Measurements from ENCODE around the gene ARFGAP3. TPM values are rescaled to one million over a fixed set of nuclear protein-coding genes. Genes with fewer than 3 reads are reported as not detected.
A peak's percentile ranks its signal among the peaks of the same experiment; 100 is the strongest.

ARFGAP3 gene
- total and polyA plus RNA-seq, 2 experiments from 2014 or later = 53.7 to 89.5 TPM

DNA sequence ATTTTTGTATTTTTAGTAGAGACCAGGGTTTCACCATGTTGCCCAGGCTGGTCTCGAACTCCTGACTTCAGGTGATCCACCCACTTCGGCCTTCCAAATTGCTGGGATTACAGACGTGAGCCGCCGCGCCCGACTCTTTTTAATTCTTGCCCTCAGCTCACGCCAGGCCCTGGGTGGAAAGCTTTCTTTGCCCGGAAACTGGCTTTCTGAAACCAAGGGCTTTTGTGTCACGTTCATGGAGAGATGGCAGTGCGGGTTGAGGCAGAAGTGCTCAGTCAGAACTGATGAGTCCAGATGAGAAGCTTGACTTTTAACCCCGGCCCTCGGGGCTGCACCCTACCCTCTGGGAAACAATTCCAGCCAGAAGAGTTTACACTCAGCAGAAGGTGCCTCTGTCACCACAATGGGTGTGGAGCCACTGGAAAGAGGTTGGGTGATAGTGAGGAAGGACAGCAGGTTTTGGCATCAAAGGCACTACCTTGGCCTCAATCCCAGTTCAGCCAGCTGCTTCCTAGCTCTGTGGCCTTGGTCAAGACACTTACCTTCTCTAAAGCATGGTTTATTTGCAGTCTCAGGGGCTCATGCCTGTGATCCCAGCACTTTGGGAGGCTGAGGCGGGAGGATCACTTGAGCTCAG is 890 bp upstream of the ARFGAP3 start:
- WGBS (ENCODE audit: low lambda C conversion rate, missing lambda C conversion rate) = 94% methylated on average over 14 of the region's 14 CpGs
- peak overlapping the region; percentile 75 for H3K4me2 ChIP-seq

DNA sequence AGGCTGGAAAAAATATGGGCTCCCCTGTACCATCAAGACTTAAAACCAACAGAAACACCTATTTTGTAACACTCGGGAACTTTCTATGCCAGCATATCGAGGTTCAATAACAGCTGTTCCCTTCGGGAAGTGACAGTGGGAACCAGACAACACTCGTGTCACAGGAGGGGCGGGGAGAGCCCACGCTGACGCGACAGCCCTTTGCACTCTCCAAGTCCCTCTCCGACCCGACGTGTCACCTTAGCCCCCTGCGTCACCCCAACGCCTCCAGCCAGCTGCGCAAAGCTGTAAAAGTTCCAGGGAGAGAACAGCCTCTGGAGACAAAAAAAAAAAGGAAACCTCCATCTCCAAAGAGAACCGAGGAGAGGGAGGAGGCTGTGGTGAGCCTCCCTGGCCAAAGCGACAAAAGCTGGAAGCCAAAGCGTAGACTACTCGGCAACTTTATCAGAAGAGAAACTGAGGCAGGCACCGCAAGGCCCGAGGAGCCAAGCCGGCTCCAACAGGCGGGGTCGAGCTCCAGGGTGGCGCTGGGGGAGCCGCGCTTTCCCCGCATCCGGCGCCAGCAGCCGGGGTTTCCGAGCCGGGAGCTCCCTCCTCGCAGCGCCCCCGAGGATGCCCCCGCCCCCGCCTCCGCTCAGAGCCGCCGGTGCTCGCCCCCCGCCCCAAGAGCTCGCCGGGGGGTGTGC is 751 bp downstream of the ARFGAP3 start:
- H3K4me1 ChIP-seq (ENCODE audit: insufficient read depth) = peaks cover 9% of the 10 kb centered on the region
- no peaks in the 10 kb centered on the region for H3K9me3 ChIP-seq (ENCODE audit: low read depth)
- H3K9me2 ChIP-seq (replicated peaks; ENCODE audit: insufficient read depth) = no peaks in the 10 kb centered on the region
- H4K20me1 ChIP-seq (ENCODE audit: insufficient read depth, poor library complexity, severe bottlenecking) = peaks cover 24% of the 10 kb centered on the region
- H3K36me3 ChIP-seq (replicated peaks; ENCODE audit: insufficient read depth, low read depth) = no peaks in the 10 kb centered on the region
- DNase-seq (ENCODE audit: low spot score) = peak; percentile 76
- TF ChIP-seq EZH2 (IDR thresholded peaks at IDR 0.05; ENCODE audit: borderline replicate concordance) (no peak), EZH2phosphoT487 (IDR thresholded peaks at IDR 0.05; ENCODE audit: low read depth, severe bottlenecking, unreplicated experiment) (no peak)
- TF ChIP-seq, protein P1, sequence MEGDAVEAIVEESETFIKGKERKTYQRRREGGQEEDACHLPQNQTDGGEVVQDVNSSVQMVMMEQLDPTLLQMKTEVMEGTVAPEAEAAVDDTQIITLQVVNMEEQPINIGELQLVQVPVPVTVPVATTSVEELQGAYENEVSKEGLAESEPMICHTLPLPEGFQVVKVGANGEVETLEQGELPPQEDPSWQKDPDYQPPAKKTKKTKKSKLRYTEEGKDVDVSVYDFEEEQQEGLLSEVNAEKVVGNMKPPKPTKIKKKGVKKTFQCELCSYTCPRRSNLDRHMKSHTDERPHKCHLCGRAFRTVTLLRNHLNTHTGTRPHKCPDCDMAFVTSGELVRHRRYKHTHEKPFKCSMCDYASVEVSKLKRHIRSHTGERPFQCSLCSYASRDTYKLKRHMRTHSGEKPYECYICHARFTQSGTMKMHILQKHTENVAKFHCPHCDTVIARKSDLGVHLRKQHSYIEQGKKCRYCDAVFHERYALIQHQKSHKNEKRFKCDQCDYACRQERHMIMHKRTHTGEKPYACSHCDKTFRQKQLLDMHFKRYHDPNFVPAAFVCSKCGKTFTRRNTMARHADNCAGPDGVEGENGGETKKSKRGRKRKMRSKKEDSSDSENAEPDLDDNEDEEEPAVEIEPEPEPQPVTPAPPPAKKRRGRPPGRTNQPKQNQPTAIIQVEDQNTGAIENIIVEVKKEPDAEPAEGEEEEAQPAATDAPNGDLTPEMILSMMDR (IDR thresholded peaks at IDR 0.05; ENCODE audit: poor library complexity) = no peak
- H2AFZ ChIP-seq = peak overlapping the region; percentile 50
- peak overlapping the region; percentile 93 for H3K4me3 ChIP-seq
- no peaks in the 10 kb centered on the region for H3K27me3 ChIP-seq
- 2% methylated on average over 32 of the region's 44 CpGs for WGBS (ENCODE audit: low lambda C conversion rate, missing lambda C conversion rate)
- H3K79me2 ChIP-seq = peaks cover 57% of the 10 kb centered on the region
- peak overlapping the region; percentile 83 for H3K4me2 ChIP-seq
- H3K27ac ChIP-seq = peak overlapping the region; percentile 98

More for the DNA sequence above, 890 bp upstream of the ARFGAP3 start:
- Histone ChIP-seq H2AFZ (no peak overlapping the region), H3K4me1 (ENCODE audit: insufficient read depth) (peaks cover 14% of the 10 kb centered on the region), H3K27me3 (no peaks in the 10 kb centered on the region), H3K36me3 (replicated peaks; ENCODE audit: insufficient read depth, low read depth) (no peaks in the 10 kb centered on the region), H3K9me3 (ENCODE audit: low read depth) (no peaks in the 10 kb centered on the region), H4K20me1 (ENCODE audit: insufficient read depth, poor library complexity, severe bottlenecking) (peaks cover 15% of the 10 kb centered on the region), H3K9me2 (replicated peaks; ENCODE audit: insufficient read depth) (no peaks in the 10 kb centered on the region), H3K4me3 (no peak overlapping the region), H3K27ac (peak overlapping the region; percentile 98), H3K79me2 (peaks cover 41% of the 10 kb centered on the region)
- no peak for DNase-seq (ENCODE audit: low spot score)
- TF ChIP-seq, protein P1 (IDR thresholded peaks at IDR 0.05; ENCODE audit: poor library complexity) = no peak
- TF ChIP-seq EZH2 (IDR thresholded peaks at IDR 0.05; ENCODE audit: borderline replicate concordance) (no peak), EZH2phosphoT487 (IDR thresholded peaks at IDR 0.05; ENCODE audit: low read depth, severe bottlenecking, unreplicated experiment) (no peak)

DNA sequence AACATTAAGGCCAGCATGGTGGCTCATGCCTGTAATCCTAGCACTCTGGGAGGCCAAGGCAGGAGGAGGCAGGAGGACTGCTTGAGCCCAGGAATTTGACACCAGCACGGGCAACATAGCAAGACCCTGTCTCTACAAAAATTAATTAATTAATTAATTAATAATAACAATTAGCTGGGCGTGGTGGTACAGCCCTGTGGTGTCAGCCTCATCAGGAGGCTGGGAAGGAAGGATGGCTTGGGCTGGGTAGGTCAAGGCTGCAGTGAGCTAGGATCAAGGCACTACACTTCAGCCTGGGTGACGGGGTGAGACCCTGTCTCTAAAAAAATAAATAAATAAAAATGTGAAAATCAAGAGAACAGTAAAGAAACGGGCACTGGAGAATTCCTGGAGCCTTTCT is 1.4 kb downstream of the ARFGAP3 start:
- no peaks in the 10 kb centered on the region for H3K36me3 ChIP-seq (replicated peaks; ENCODE audit: insufficient read depth, low read depth)
- peaks cover 30% of the 10 kb centered on the region for H4K20me1 ChIP-seq (ENCODE audit: insufficient read depth, poor library complexity, severe bottlenecking)
- H3K27ac ChIP-seq = peak overlapping the region; percentile 98
- no peak for DNase-seq (ENCODE audit: low spot score)
- H3K4me3 ChIP-seq = peak overlapping the region; percentile 93
- TF ChIP-seq, protein P1 (IDR thresholded peaks at IDR 0.05; ENCODE audit: poor library complexity) = no peak
- TF ChIP-seq EZH2phosphoT487 (IDR thresholded peaks at IDR 0.05; ENCODE audit: low read depth, severe bottlenecking, unreplicated experiment) = no peak
- TF ChIP-seq EZH2 (IDR thresholded peaks at IDR 0.05; ENCODE audit: borderline replicate concordance) = no peak
- 50% methylated on average over 4 of the region's 4 CpGs for WGBS (ENCODE audit: low lambda C conversion rate, missing lambda C conversion rate)
- peak overlapping the region; percentile 83 for H3K4me2 ChIP-seq
- no peaks in the 10 kb centered on the region for H3K9me3 ChIP-seq (ENCODE audit: low read depth)
- peaks cover 9% of the 10 kb centered on the region for H3K4me1 ChIP-seq (ENCODE audit: insufficient read depth)
- peak overlapping the region; percentile 50 for H2AFZ ChIP-seq
- peaks cover 63% of the 10 kb centered on the region for H3K79me2 ChIP-seq
- H3K9me2 ChIP-seq (replicated peaks; ENCODE audit: insufficient read depth) = no peaks in the 10 kb centered on the region
- no peaks in the 10 kb centered on the region for H3K27me3 ChIP-seq
